ENCODE measurements around the gene RNF112.
"Not testable (repeated sequence)": the region's sequence is repeated elsewhere in the genome, so short reads cannot be mapped to it uniquely, and the experiment has no call there.

- TF ChIP-seq CTCF, POLR2A (IDR thresholded peaks at IDR 0.05): not testable (repeated sequence)
Observed at GRCh38 chr17:19441288-19441687, 30.3 kb downstream of the RNF112 start.

All from right lobe of liver (tissue), 4 donors.